Measurements from ENCODE around the gene EFR3B. TPM values are rescaled to one million over a fixed set of nuclear protein-coding genes. Genes with fewer than 3 reads are reported as not detected.

Gene EFR3B
- total RNA-seq, 4 donors from 2014 or later = 0.66 to 2.0 (median 1.0) TPM

DNA sequence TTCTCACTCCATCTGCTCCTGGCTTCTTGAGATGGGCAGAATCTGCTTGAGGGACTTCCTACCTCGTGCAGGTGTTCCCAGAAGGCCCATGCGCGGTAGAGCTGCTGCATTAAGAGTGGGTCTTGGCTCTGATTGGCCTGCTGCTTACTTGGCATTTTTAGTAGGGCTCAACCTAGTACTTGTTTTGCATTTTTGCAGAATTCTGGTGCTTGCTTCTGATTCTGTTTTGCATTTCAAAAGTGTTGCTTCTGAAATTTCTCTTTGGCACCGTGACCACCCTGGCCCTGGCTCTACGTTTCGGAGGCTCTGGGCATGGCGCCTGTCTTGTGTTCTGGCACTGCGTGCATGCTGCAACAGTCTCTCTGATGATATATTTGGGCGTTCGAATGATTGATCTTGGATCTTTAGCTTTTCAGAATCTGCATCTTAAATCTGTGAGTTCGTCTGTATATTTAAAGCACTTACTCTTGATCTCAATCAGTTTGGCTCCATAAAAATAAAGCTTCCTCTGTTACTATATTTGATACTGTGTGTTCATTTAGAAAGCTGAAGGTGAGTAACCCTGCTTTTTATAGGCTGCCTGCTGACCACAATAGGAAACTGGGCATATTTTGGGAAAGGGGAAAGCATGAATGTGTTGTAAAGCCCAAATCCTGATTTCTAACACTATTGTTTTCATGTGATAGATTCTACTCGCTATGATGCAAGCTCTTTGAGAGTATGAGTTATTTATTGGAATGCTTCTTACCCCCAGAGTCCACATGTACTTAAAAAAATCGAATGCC lies 22.2 kb downstream of the EFR3B start:
- TF ChIP-seq, protein P1, sequence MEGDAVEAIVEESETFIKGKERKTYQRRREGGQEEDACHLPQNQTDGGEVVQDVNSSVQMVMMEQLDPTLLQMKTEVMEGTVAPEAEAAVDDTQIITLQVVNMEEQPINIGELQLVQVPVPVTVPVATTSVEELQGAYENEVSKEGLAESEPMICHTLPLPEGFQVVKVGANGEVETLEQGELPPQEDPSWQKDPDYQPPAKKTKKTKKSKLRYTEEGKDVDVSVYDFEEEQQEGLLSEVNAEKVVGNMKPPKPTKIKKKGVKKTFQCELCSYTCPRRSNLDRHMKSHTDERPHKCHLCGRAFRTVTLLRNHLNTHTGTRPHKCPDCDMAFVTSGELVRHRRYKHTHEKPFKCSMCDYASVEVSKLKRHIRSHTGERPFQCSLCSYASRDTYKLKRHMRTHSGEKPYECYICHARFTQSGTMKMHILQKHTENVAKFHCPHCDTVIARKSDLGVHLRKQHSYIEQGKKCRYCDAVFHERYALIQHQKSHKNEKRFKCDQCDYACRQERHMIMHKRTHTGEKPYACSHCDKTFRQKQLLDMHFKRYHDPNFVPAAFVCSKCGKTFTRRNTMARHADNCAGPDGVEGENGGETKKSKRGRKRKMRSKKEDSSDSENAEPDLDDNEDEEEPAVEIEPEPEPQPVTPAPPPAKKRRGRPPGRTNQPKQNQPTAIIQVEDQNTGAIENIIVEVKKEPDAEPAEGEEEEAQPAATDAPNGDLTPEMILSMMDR (IDR thresholded peaks at IDR 0.05; ENCODE audit: low read depth) = no peak

DNA sequence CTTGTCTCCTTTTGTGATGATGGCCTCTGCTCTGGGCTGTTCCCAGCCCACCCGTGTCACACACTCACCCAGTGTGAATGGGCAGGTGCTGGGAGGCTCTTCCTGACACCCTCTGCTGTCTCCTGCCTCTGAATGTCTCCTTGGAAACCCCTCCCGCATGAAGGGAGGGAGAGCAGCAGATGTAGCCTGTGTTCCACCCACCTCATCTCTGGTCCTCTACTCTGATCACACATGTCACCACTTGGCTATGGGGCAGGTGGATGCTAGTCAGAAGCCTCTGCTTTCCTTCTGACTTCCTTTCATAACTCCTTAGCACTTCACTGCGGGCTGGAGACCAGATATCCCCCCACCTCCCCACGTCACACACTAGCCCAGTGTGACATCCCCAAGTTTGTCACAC lies 23.9 kb downstream of the EFR3B start:
- TF ChIP-seq, protein P1 (IDR thresholded peaks at IDR 0.05; ENCODE audit: low read depth) = no peak

DNA sequence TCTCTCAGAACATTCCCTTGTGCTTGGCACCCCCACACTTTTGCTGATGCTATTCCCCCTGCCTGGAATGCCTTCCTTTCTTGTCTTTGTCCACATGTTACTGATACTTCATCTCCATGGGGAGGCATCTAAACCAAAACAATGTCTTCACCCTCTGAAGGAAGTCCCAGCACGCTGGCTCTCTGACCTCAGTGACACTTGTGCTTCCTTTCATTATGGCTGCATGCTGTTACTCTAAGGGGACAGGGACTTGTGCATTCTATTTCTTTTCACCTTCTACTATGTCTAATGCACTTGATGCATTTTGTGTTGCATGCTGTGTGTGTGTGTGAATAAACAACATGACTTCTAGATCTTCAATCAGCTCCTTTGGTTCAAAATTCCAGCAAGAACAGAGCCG lies 24.6 kb downstream of the EFR3B start:
- TF ChIP-seq, protein P1 (IDR thresholded peaks at IDR 0.05; ENCODE audit: low read depth) = no peak

DNA sequence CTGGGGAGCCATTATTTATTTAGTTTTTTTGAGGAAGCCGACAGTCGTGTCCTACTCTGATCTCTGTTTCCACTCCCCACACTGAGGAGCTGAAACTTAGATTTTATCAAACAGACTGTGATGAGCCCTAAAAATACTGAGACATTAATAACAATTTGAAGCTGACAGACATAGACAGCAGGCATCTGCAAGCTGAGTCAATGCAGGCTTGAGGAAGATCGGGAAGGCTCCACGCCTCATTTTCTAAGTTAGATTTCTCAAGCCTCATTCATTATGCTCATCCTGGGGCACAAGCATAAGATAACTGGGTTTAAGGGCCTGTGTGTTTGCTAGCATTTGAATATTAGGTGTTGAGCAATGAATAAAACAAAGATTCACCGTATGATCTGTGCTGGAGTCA lies 26.3 kb downstream of the EFR3B start:
- TF ChIP-seq, protein P1 (IDR thresholded peaks at IDR 0.05; ENCODE audit: low read depth) = no peak

DNA sequence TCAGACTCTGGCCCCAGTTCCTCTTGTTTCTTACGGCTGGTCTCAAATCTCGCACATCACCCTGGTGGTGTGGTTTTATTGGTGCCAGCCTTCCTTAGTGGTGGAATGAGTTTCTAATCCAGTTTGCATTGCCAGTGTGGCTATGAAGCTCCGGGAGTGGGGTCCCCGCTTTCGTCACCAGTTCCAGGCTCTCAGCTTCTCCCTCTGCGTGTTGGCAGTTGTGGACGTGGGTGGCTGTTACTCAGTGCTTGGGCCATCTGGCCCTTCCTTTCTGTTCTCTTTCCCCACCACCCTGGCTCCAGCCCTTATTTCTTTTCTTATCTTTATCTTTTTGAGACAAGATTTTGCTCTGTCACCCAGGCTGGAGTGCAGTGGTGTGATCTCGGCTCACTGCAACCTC lies 30.1 kb downstream of the EFR3B start:
- TF ChIP-seq, protein P1 (IDR thresholded peaks at IDR 0.05; ENCODE audit: low read depth) = no peak

DNA sequence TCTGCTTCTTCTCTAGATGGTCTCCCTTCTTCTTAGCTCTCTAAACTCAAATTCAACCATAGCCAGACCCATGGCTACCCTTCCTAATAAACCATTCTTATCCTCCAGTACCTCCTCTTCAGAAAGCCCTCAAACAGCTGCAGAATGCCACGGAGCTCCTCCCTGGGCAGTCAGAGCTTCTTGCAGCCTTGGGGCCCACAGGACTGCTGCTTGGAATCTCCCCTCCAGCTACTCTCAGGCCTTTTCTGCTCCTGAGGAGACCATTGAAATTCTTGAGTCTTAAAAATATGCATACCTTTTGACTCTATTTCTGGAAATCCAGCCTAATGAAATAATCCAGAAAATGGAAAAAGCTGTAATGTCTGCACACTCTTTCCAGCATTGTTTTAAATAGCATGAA lies 30.7 kb downstream of the EFR3B start:
- TF ChIP-seq, protein P1 (IDR thresholded peaks at IDR 0.05; ENCODE audit: low read depth) = no peak

DNA sequence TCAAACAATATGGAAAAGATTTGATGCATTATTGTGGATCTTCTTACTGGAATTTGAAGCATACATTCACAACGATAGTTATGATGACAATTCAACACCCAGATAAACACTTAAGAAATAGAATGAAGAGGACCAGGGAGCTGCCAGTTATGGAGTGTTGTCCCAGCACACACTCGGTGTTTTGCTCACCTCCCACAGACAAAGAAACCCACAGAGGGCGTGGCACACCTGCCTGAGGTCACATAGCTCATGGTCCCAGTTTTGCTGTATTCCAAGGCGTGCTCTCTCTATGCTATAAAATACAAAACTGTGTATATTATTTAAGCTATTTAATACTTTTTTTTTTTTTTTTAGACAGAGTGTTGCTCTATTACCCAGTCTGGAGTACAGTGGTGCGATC lies 31.1 kb downstream of the EFR3B start:
- TF ChIP-seq, protein P1 (IDR thresholded peaks at IDR 0.05; ENCODE audit: low read depth) = no peak

All from subcutaneous adipose tissue (tissue), 4 donors.